Measurements from ENCODE around the gene ALG1L2.
"Not testable (repeated sequence)": the region's sequence is repeated elsewhere in the genome, so short reads cannot be mapped to it uniquely, and the experiment has no call there.

- TF ChIP-seq POLR2AphosphoS5 (IDR thresholded peaks at IDR 0.05; ENCODE audit: low read depth, low read length); TAF1 (IDR thresholded peaks at IDR 0.05; ENCODE audit: borderline replicate concordance, low read depth, low read length): not testable (repeated sequence)
These were observed 29.3 kb upstream of the ALG1L2 start for GRCh38 chr3:130052366-130052765.

All from GM12892 (cell line).